HepG2 (cell line): Measurements from ENCODE around the gene POGLUT2.
"Not testable (repeated sequence)": the region's sequence is repeated elsewhere in the genome, so short reads cannot be mapped to it uniquely, and the experiment has no call there.

Experiments used
- SP1 ChIP-seq, 2 experiments: fragments of 450-650 bp in 1 of 2; sonication (generic) in 1 of 2; formaldehyde crosslinking in 1 of 2; IDR thresholded peaks; 2 replicates each; pipeline versions ENCODE4 v1.4.0 to v1.6.1; 2016 to 2020; ENCODE audit warnings: missing genetic modification reagents in 1 of 2
- ZMYM2 ChIP-seq: sonication (generic); formaldehyde crosslinking; IDR thresholded peaks from 2 replicates; pipeline ENCODE4 v1.8.0; 2022; ENCODE audit warnings: mild to moderate bottlenecking, missing genetic modification reagents
- ZNF441 ChIP-seq: sonication (generic); formaldehyde crosslinking; IDR thresholded peaks from 2 replicates; pipeline ENCODE4 v1.7.0; 2021; ENCODE audit warnings: missing genetic modification reagents, borderline replicate concordance
- ZNF883 ChIP-seq: sonication (generic); formaldehyde crosslinking; IDR thresholded peaks from 2 replicates; pipeline ENCODE4 v1.5.1; 2020; ENCODE audit warnings: mild to moderate bottlenecking, missing genetic modification reagents; ENCODE audit errors: not compliant biosample characterization
- TF ChIP-seq, protein P1 (sequence below): sonication (generic); formaldehyde crosslinking; IDR thresholded peaks from 2 replicates; pipeline ENCODE4 v1.5.0; 2020; ENCODE audit warnings: mild to moderate bottlenecking, missing genetic modification reagents, moderate library complexity
- TF ChIP-seq, protein P2 (sequence below): sonication (generic); formaldehyde crosslinking; IDR thresholded peaks from 2 replicates; pipeline ENCODE4 v1.4.0; 2020; ENCODE audit warnings: missing genetic modification reagents

DNA sequence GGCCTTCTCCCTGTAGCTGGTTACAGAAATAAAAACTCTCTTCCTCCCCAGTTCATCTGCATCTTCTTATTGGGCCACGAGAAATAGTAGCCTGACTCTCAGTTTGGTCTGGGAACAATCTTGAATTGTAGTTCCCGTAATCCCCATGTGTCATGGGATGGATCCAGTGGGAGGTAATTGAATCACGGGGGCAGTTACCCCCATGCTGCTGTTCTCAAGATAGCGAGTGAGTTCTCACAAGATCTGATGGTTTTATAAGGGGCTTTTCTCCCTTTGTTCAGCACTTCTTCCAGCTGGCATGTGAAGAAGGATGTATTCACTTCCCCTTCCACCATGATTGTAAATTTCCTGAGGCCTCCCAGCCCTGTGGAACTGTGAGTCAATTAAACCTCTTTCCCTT, 18.1 kb downstream of the POGLUT2 start:
- TF ChIP-seq ZNF883 (CRISPR knock-in tag); ZMYM2 (CRISPR knock-in tag); SP1 (IDR thresholded peaks at IDR 0.05); SP1 (CRISPR knock-in tag; IDR thresholded peaks at IDR 0.05); ZNF441 (CRISPR knock-in tag): not testable (repeated sequence)
- TF ChIP-seq, protein P1, sequence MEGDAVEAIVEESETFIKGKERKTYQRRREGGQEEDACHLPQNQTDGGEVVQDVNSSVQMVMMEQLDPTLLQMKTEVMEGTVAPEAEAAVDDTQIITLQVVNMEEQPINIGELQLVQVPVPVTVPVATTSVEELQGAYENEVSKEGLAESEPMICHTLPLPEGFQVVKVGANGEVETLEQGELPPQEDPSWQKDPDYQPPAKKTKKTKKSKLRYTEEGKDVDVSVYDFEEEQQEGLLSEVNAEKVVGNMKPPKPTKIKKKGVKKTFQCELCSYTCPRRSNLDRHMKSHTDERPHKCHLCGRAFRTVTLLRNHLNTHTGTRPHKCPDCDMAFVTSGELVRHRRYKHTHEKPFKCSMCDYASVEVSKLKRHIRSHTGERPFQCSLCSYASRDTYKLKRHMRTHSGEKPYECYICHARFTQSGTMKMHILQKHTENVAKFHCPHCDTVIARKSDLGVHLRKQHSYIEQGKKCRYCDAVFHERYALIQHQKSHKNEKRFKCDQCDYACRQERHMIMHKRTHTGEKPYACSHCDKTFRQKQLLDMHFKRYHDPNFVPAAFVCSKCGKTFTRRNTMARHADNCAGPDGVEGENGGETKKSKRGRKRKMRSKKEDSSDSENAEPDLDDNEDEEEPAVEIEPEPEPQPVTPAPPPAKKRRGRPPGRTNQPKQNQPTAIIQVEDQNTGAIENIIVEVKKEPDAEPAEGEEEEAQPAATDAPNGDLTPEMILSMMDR, result not testable (repeated sequence)
- TF ChIP-seq, protein P2, sequence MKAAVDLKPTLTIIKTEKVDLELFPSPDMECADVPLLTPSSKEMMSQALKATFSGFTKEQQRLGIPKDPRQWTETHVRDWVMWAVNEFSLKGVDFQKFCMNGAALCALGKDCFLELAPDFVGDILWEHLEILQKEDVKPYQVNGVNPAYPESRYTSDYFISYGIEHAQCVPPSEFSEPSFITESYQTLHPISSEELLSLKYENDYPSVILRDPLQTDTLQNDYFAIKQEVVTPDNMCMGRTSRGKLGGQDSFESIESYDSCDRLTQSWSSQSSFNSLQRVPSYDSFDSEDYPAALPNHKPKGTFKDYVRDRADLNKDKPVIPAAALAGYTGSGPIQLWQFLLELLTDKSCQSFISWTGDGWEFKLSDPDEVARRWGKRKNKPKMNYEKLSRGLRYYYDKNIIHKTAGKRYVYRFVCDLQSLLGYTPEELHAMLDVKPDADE (CRISPR knock-in tag), result not testable (repeated sequence)
